ENCODE results near the gene LYZL1.

GRCh38 chr10:29269486-29269885 is 19.4 kb upstream of the LYZL1 start:
- TF ChIP-seq CTCF (IDR thresholded peaks at IDR 0.05) (no peak), EP300 (IDR thresholded peaks at IDR 0.05) (no peak), POLR2A (IDR thresholded peaks at IDR 0.05) (no peak)

All from ovary (tissue), 3 donors.